IMR-90 (cell line): ENCODE data around the gene RIOK1. TPM values are rescaled to one million over a fixed set of nuclear protein-coding genes. Genes with fewer than 3 reads are reported as not detected.

Experiments used
- ATAC-seq: fragments of 200-7000 bp; cut with Tn5 transposase; 2 replicates; pipeline ENCODE4 v1.9.1; 2020; ENCODE audit warnings: low read depth, mild to moderate bottlenecking, moderate library complexity
- BruUV-seq: library from RNA; stranded (reverse); fragments of 400-500 nt; replicated peaks from 2 replicates; lab custom pipeline; 2021; lab: Mats Ljungman, UMichigan
- CTCF ChIA-PET: fragments of 300-600 bp; formaldehyde crosslinking; extraction: SDS; loops from one replicate; lab custom pipeline; 2021; ENCODE audit warnings: antibody characterized with exemption; lab: Yijun Ruan, JAX
- POLR2A ChIA-PET: fragments of 300-600 bp; sonication (Branson Sonifier 250); formaldehyde crosslinking; loops from one replicate; lab custom pipeline; 2022; ENCODE audit warnings: antibody characterized with exemption; ENCODE audit not compliant: unreplicated experiment; lab: Charles Lee
- DNase-seq: peaks from one replicate; pipeline ENCODE4 v3.0.0; 2013
- H2AFZ ChIP-seq: replicated peaks from 2 replicates; pipeline ENCODE3; 2013; ENCODE audit warnings: low read length, mild to moderate bottlenecking; ENCODE audit not compliant: poor library complexity
- H2AK5ac ChIP-seq: 2 replicates; pipeline ENCODE4 v1.6.1; 2013; ENCODE audit warnings: low read depth, low read length, inconsistent platforms
- H2AK9ac ChIP-seq: replicated peaks from 2 replicates; pipeline ENCODE3; 2013; ENCODE audit warnings: mild to moderate bottlenecking, low read depth, low read length, moderate library complexity; ENCODE audit not compliant: poor library complexity
- H2BK120ac ChIP-seq: 2 replicates; pipeline ENCODE4 v1.6.1; 2013; ENCODE audit warnings: low read depth, low read length, inconsistent platforms
- H2BK15ac ChIP-seq: 3 replicates; pipeline ENCODE4 v1.6.1; 2013; ENCODE audit warnings: low read depth, low read length, inconsistent platforms
- H2BK20ac ChIP-seq: 2 replicates; pipeline ENCODE4 v1.6.1; 2013; ENCODE audit warnings: low read depth, mild to moderate bottlenecking, inconsistent platforms, low read length, moderate library complexity
- H2BK5ac ChIP-seq: 2 replicates; pipeline ENCODE4 v1.6.1; 2013; ENCODE audit warnings: mild to moderate bottlenecking, low read depth, low read length, inconsistent platforms; ENCODE audit not compliant: poor library complexity, severe bottlenecking
- H3K14ac ChIP-seq: replicated peaks from 2 replicates; pipeline ENCODE4 v1.6.1; 2013; ENCODE audit warnings: low read depth, low read length, inconsistent platforms
- H3K18ac ChIP-seq: 2 replicates; pipeline ENCODE4 v1.6.1; 2013; ENCODE audit warnings: low read depth, low read length, control low read depth
- H3K23ac ChIP-seq: 2 replicates; pipeline ENCODE4 v1.6.1; 2013; ENCODE audit warnings: low read depth, low read length, inconsistent platforms
- H3K27ac ChIP-seq: 2 replicates; pipeline ENCODE4 v1.5.1; 2013; ENCODE audit warnings: mild to moderate bottlenecking, control low read depth, low read length; ENCODE audit not compliant: insufficient read depth
- H3K27me3 ChIP-seq: 2 replicates; pipeline ENCODE4 v1.6.1; 2013; ENCODE audit warnings: low read length; ENCODE audit not compliant: control insufficient read depth, insufficient read depth
- H3K36me3 ChIP-seq: 2 replicates; pipeline ENCODE4 v1.6.1; 2013; ENCODE audit warnings: low read length, mixed read lengths; ENCODE audit not compliant: control insufficient read depth, insufficient read depth
- H3K4ac ChIP-seq: 2 replicates; pipeline ENCODE4 v1.6.1; 2013; ENCODE audit warnings: low read depth, low read length, inconsistent platforms
- H3K4me1 ChIP-seq: 2 replicates; pipeline ENCODE4 v1.6.1; 2013; ENCODE audit warnings: low read length, mixed read lengths; ENCODE audit not compliant: control insufficient read depth, insufficient read depth
- H3K4me2 ChIP-seq: 2 replicates; pipeline ENCODE4 v1.6.1; 2013; ENCODE audit warnings: low read depth, mild to moderate bottlenecking, control low read depth, low read length, moderate library complexity
- H3K4me3 ChIP-seq: 2 replicates; pipeline ENCODE4 v1.5.1; 2013; ENCODE audit warnings: low read depth, mild to moderate bottlenecking, control low read depth, low read length, moderate library complexity; ENCODE audit not compliant: insufficient read depth
- H3K56ac ChIP-seq: 2 replicates; pipeline ENCODE4 v1.6.1; 2013; ENCODE audit warnings: low read length, inconsistent platforms; ENCODE audit not compliant: insufficient read depth; ENCODE audit errors: extremely low read depth
- H3K79me1 ChIP-seq, 2 experiments: 2 replicates each; pipeline ENCODE4 v1.6.1; 2013; ENCODE audit warnings: low read length in 2 of 2, inconsistent platforms in 1 of 2, low read depth in 1 of 2
- H3K9ac ChIP-seq: 2 replicates; pipeline ENCODE4 v1.6.1; 2013; ENCODE audit warnings: low read depth, low read length, control low read depth
- H3K9me1 ChIP-seq: 2 replicates; pipeline ENCODE4 v1.6.1; 2013; ENCODE audit warnings: low read length, inconsistent platforms; ENCODE audit not compliant: insufficient read depth
- H3K9me3 ChIP-seq: 2 replicates; pipeline ENCODE4 v1.6.1; 2013; ENCODE audit warnings: low read length; ENCODE audit not compliant: control insufficient read depth, insufficient read depth
- H4K20me1 ChIP-seq: 2 replicates; pipeline ENCODE4 v1.6.1; 2013; ENCODE audit warnings: low read length, inconsistent platforms; ENCODE audit not compliant: insufficient read depth
- H4K5ac ChIP-seq: 2 replicates; pipeline ENCODE4 v1.6.1; 2013; ENCODE audit warnings: mild to moderate bottlenecking, low read depth, low read length, control low read depth
- H4K8ac ChIP-seq, 2 experiments: 2 replicates each; pipeline ENCODE4 v1.6.1; 2013; ENCODE audit warnings: low read depth in 2 of 2, low read length in 2 of 2, control low read depth in 1 of 2, inconsistent platforms in 1 of 2
- H4K91ac ChIP-seq: 2 replicates; pipeline ENCODE4 v1.6.1; 2013; ENCODE audit warnings: low read depth, low read length, inconsistent platforms; ENCODE audit not compliant: insufficient read depth
- BHLHE40 ChIP-seq: fragments of 150-350 bp; IDR thresholded peaks from 2 replicates; pipeline ENCODE4 v1.6.1; 2016; ENCODE audit warnings: mild to moderate bottlenecking, low read depth, low read length
- CHD1 ChIP-seq: IDR thresholded peaks from 2 replicates; pipeline ENCODE4 v1.6.1; 2012; ENCODE audit warnings: low read depth, low read length, improper control_type of control experiment
- CTCF ChIP-seq: conservative IDR thresholded peaks from 2 replicates; pipeline ENCODE4 v1.5.1; 2012; ENCODE audit warnings: mild to moderate bottlenecking, low read depth, low read length, improper control_type of control experiment
- MAZ ChIP-seq: IDR thresholded peaks from 2 replicates; pipeline ENCODE4 v1.6.1; 2012; ENCODE audit warnings: low read depth, mild to moderate bottlenecking, low read length, improper control_type of control experiment, moderate library complexity, borderline replicate concordance
- NFE2L2 ChIP-seq: fragments of 150-350 bp; IDR thresholded peaks from 2 replicates; pipeline ENCODE4 v1.6.1; 2016; ENCODE audit warnings: low read depth, mild to moderate bottlenecking, low read length
- POLR2A ChIP-seq: IDR thresholded peaks from 2 replicates; pipeline ENCODE4 v1.6.1; 2012; ENCODE audit warnings: mild to moderate bottlenecking, low read depth, low read length
- RAD21 ChIP-seq: IDR thresholded peaks from 2 replicates; pipeline ENCODE4 v1.6.1; 2012; ENCODE audit warnings: low read length, improper control_type of control experiment
- RCOR1 ChIP-seq: IDR thresholded peaks from 2 replicates; pipeline ENCODE4 v1.6.1; 2012; ENCODE audit warnings: mild to moderate bottlenecking, low read length, improper control_type of control experiment; ENCODE audit not compliant: insufficient replicate concordance
- RFX5 ChIP-seq: IDR thresholded peaks from 2 replicates; pipeline ENCODE4 v1.8.0; 2012; ENCODE audit warnings: low read depth, mild to moderate bottlenecking, low read length, moderate library complexity
- SMC3 ChIP-seq: fragments of 150-350 bp; IDR thresholded peaks from 2 replicates; pipeline ENCODE4 v1.6.1; 2016; ENCODE audit warnings: low read depth, mild to moderate bottlenecking, antibody characterized with exemption, low read length, moderate library complexity
- WGBS, 2 experiments: methylation state at CpG; one replicate each; pipeline versions ENCODE4 v1.1.5 to v1.1.7; 2013; ENCODE audit warnings: missing lambda C conversion rate in 2 of 2; ENCODE audit not compliant: insufficient read length in 1 of 2; ENCODE audit errors: extremely low coverage in 2 of 2; 5-methylcytosine and 5-hydroxymethylcytosine counted together
- dilution Hi-C: fragments of 300-500 bp; cut with HindIII; formaldehyde crosslinking; loops from one replicate; pipeline ENCODE4 v1.14.3; 2018; ENCODE audit warnings: low sequenced_read_pairs; ENCODE audit not compliant: unreplicated experiment
- in situ Hi-C: fragments of 300-500 bp; cut with MboI; formaldehyde crosslinking; loops from 3 replicates; pipeline ENCODE4 v1.14.3; 2019; ENCODE audit warnings: low sequenced_read_pairs, inconsistent platforms, mixed read lengths
- intact Hi-C: fragments of 100-400 bp; cut with micrococcal nuclease; formaldehyde crosslinking; loops from 2 replicates; pipeline ENCODE4 v1.10.0; 2022
- polyA plus RNA-seq, 3 experiments: library from polyadenylated mRNA; depleted of rRNA; stranded (reverse); fragments of >200 nt; gene quantifications; 2 replicates each; pipeline ENCODE4 v1.2.3, GENCODE V29; 2012; ENCODE audit warnings: low replicate concordance in 1 of 3
- total RNA-seq: library from RNA; depleted of rRNA; stranded (reverse); fragments of >200 nt; gene quantifications from 2 replicates; pipeline ENCODE4 v1.2.3, GENCODE V29; 2012

RIOK1 gene
- total and polyA plus RNA-seq, 2 of the 4 experiments (the other 2 are of a cell fraction) = 17.0 to 17.8 TPM

GRCh38 chr6:7424967-7425807 is 35.6 kb downstream of the RIOK1 start:
- Histone ChIP-seq H3K23ac (no peak overlapping the region), H3K79me1 (no peaks in the 10 kb centered on the region), H2BK120ac (no peak overlapping the region), H2BK5ac (no peak overlapping the region), H3K9me3 (no peaks in the 10 kb centered on the region), H3K9ac (no peak overlapping the region), H3K27ac (no peak overlapping the region), H2BK15ac (no peak overlapping the region), H3K4me2 (no peak overlapping the region), H2AK5ac (no peak overlapping the region), H3K14ac (no peak overlapping the region), H3K56ac (no peak overlapping the region), H4K20me1 (no peaks in the 10 kb centered on the region), H3K9me1 (no peaks in the 10 kb centered on the region; the same call in 1 of the 2 replicates), H3K18ac (no peak overlapping the region), H3K4ac (no peak overlapping the region), H3K36me3 (no peaks in the 10 kb centered on the region), H3K4me1 (no peaks in the 10 kb centered on the region), H2BK20ac (no peak overlapping the region), H3K4me3 (no peak overlapping the region), H2AK9ac (no peak overlapping the region), H2AFZ (no peak overlapping the region), H3K27me3 (no peaks in the 10 kb centered on the region), H4K91ac (no peak overlapping the region), H4K5ac (no peak overlapping the region), H4K8ac (no peak overlapping the region)
- ChIA-PET POLR2A (interaction anchor here (0.5 kb wide), 1 partner anchor 15 kb away, joined by 3 read pairs; no protein-coding TSS in a partner anchor), CTCF (interaction anchor here (0.6 to 1.0 kb wide), 3 partner anchors 20 to 190 kb away, joined by 3 to 4 read pairs (median 3); no protein-coding TSS in a partner anchor)
- dilution Hi-C loops = no loop called here
- BruUV-seq = no TSS peak
- TF ChIP-seq RAD21 (peak; percentile 65), RFX5 (no peak), CHD1 (no peak), RCOR1 (no peak), NFE2L2 (no peak), SMC3 (peak; percentile 51), POLR2A (no peak), MAZ (no peak), BHLHE40 (no peak), CTCF (peak; percentile 54)
- intact Hi-C loops = no loop called here
- peak; percentile 41 for DNase-seq
- WGBS, 2 experiments = 89% methylated on average over 8 of the region's 25 CpGs; no CpG with 5 or more reads in 1 of the 2 experiments
- in situ Hi-C loops = no loop called here
- ATAC-seq = peak; percentile 75
